ENCODE measurements around the gene HIP1R. TPM values are rescaled to one million over a fixed set of nuclear protein-coding genes. Genes with fewer than 3 reads are reported as not detected.

Gene HIP1R
- total and polyA plus RNA-seq, 2 experiments from 2014 or later = 7.6 to 16.3 TPM

DNA sequence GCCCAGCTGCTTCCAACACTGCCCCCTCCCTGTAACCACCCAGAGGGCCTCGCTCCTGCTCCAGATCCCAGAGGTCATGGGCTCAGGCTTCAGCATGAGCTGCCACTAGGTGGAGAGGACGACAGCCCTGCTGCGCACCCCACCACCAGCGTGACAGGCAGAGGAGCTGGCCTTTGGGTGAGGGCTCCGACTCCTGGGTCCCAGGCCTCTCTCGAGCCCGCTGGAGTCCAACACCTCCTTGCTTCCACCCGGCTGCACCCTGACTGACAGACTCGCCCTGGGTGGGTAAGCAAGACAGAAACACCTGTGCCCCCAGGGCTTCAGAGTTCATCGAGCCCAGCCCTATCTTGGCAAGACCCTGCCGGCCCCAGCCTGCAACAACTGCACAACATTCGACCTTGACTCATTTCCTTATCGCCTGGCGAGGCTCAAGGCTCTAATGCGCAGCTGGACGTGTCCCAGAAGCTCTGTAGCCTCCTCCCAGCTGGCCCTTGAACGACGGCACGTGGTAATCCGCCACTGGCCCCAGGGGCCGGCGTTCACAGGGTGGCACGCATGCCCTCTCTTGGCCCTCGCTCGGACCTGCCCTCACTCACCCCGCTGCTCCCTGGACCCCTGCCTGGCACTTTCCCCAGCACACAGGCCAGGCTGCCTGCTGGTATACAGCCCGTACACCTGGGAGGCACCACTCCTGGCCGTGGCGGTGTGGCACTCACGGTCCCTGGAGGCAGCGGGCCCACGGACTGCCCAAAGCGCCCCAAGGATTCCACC, 32.6 kb downstream of the HIP1R start:
- H3K27ac ChIP-seq = no peak overlapping the region
- H3K4me2 ChIP-seq (ENCODE audit: unreplicated experiment) = no peak overlapping the region
- no peaks in the 10 kb centered on the region for H3K9me3 ChIP-seq (ENCODE audit: low read depth)
- no peak for DNase-seq
- H3K36me3 ChIP-seq (ENCODE audit: low read depth) = peaks cover 25% of the 10 kb centered on the region; the same call in 1 of the 2 replicates
- no peak overlapping the region for H3K9ac ChIP-seq
- H3K79me2 ChIP-seq (ENCODE audit: insufficient read depth) = peaks cover 40% of the 10 kb centered on the region
- TF ChIP-seq EZH2phosphoT487 (IDR thresholded peaks at IDR 0.05; ENCODE audit: insufficient read depth, low read depth) = no peak
- H3K4me1 ChIP-seq (ENCODE audit: insufficient read depth) = peaks cover 20% of the 10 kb centered on the region
- 88 to 89% methylated on average over 33 of the region's 33 CpGs for WGBS, 2 experiments (ENCODE audit: low coverage in 1 of 2, low lambda C conversion rate in 2 of 2, missing lambda C conversion rate in 2 of 2)
- H3K27me3 ChIP-seq (replicated peaks; ENCODE audit: insufficient read depth) = no peaks in the 10 kb centered on the region
- H3K9me2 ChIP-seq (ENCODE audit: insufficient read depth) = no peaks in the 10 kb centered on the region
- no peaks in the 10 kb centered on the region for H4K20me1 ChIP-seq (ENCODE audit: insufficient read depth)
- in situ Hi-C loops (cut with MboI) = loop anchor here (25.0 kb wide), 1 partner anchor 369 kb away; the partner anchor contains the start of genes MPHOSPH9 and MTRFR
- H3F3A ChIP-seq (ENCODE audit: insufficient read depth) = peaks cover 27% of the 10 kb centered on the region
- no peak overlapping the region for H3K4me3 ChIP-seq
- H2AFZ ChIP-seq = no peak overlapping the region

DNA sequence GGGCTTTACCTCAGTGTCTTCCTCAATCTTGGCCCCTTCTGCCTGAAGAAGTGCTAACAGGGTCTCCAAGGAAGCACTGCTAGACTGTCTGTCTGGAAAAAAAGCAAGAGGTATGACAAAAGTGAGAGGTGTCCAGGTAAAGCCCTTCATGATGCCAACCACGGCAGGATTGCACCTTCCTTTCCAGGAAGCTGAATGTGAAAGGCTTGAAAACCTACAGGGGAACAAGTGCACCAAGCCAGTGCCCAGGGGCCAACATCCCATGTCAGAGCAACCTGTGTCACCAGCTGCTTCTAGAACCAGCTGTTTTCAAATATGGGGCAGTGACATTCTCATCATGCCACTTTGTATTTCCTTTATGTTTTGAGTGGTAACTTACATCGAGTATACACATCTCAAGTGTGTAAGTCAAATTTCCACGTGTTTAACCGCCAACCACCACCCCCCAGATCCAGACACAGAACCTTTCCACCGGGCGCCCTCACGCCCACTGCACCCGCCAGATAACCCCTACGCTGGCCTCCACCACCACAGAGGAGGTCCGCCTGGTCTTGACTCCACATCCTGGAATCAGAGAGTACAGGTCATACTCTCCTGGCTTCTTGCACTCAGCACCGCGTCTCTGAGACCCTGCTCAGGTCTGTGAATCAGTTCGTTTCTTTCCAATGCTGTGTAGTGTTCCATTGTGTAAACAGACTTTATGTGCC, 33.4 kb downstream of the HIP1R start:
- H3K9ac ChIP-seq = no peak overlapping the region
- H3K79me2 ChIP-seq (ENCODE audit: insufficient read depth) = peaks cover 47% of the 10 kb centered on the region
- H3K36me3 ChIP-seq (ENCODE audit: low read depth) = peaks cover 25% of the 10 kb centered on the region; the same call in 1 of the 2 replicates
- in situ Hi-C loops (cut with MboI) = loop anchor here (25.0 kb wide), 1 partner anchor 369 kb away; the partner anchor contains the start of genes MPHOSPH9 and MTRFR
- no peaks in the 10 kb centered on the region for H3K9me2 ChIP-seq (ENCODE audit: insufficient read depth)
- no peak overlapping the region for H3K4me3 ChIP-seq
- WGBS, 2 experiments (ENCODE audit: low coverage in 1 of 2, low lambda C conversion rate in 2 of 2, missing lambda C conversion rate in 2 of 2) = 96 to 97% methylated on average over 13 of the region's 13 CpGs
- H3K4me1 ChIP-seq (ENCODE audit: insufficient read depth) = peaks cover 21% of the 10 kb centered on the region
- H3F3A ChIP-seq (ENCODE audit: insufficient read depth) = peaks cover 35% of the 10 kb centered on the region
- TF ChIP-seq EZH2phosphoT487 (IDR thresholded peaks at IDR 0.05; ENCODE audit: insufficient read depth, low read depth) = no peak
- TF ChIP-seq EZH2 (IDR thresholded peaks at IDR 0.05; ENCODE audit: insufficient read depth, poor library complexity, severe bottlenecking) = no peak
- H3K4me2 ChIP-seq (ENCODE audit: unreplicated experiment) = no peak overlapping the region
- H2AFZ ChIP-seq = no peak overlapping the region
- no peaks in the 10 kb centered on the region for H3K27me3 ChIP-seq (replicated peaks; ENCODE audit: insufficient read depth)
- H3K27ac ChIP-seq = no peak overlapping the region
- H3K9me3 ChIP-seq (ENCODE audit: low read depth) = no peaks in the 10 kb centered on the region
- no peaks in the 10 kb centered on the region for H4K20me1 ChIP-seq (ENCODE audit: insufficient read depth)
- no peak for DNase-seq

DNA sequence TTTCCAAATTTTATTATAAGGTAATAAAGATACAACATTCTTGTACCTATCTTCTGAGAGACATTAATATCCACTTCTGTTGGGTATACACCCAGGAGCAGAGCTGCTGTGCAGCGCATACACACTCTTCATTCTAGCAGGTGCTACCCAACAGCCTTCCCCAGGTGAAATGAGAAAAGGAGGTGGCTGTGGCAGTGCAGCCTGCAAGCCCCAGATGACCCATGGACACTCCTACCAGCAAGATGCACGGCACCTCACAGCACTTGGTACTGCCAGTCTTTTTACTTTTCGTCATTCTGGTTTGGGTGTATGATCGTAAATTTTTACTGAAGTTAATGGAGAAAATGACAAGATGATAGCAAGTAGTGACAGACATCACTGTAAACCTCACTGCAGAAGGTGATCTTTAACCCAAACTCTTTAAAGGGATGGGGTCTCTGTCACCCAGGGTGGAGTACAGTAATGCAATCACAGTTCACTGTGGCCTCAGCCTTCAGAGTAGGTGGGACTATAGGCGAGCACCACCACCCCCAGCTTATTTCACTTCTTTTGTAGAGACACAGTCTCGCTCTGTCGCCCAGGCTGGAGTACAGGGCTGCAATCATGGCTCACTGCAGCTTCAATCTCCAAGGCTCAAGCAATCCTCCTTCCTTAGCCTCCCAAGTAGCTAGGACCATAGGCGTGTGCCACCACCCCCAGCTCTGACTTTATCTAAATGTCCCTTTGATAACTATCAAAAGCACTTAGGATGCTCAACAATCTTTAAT, 34.1 kb downstream of the HIP1R start:
- Histone ChIP-seq H3K9ac (no peak overlapping the region), H3K27me3 (replicated peaks; ENCODE audit: insufficient read depth) (no peaks in the 10 kb centered on the region), H3K4me2 (ENCODE audit: unreplicated experiment) (no peak overlapping the region), H3K79me2 (ENCODE audit: insufficient read depth) (peaks cover 55% of the 10 kb centered on the region), H3K36me3 (ENCODE audit: low read depth) (peaks cover 25% of the 10 kb centered on the region; the same call in 1 of the 2 replicates), H4K20me1 (ENCODE audit: insufficient read depth) (no peaks in the 10 kb centered on the region), H3K4me3 (no peak overlapping the region), H3K9me2 (ENCODE audit: insufficient read depth) (no peaks in the 10 kb centered on the region), H2AFZ (no peak overlapping the region), H3F3A (ENCODE audit: insufficient read depth) (peaks cover 32% of the 10 kb centered on the region), H3K9me3 (ENCODE audit: low read depth) (no peaks in the 10 kb centered on the region), H3K4me1 (ENCODE audit: insufficient read depth) (peaks cover 21% of the 10 kb centered on the region), H3K27ac (no peak overlapping the region)
- in situ Hi-C loops (cut with MboI) = loop anchor here (25.0 kb wide), 1 partner anchor 368 kb away; the partner anchor contains the start of genes MPHOSPH9 and MTRFR
- 97 to 99% methylated on average over 8 of the region's 8 CpGs for WGBS, 2 experiments (ENCODE audit: low coverage in 1 of 2, low lambda C conversion rate in 2 of 2, missing lambda C conversion rate in 2 of 2)
- DNase-seq = no peak
- TF ChIP-seq EZH2phosphoT487 (IDR thresholded peaks at IDR 0.05; ENCODE audit: insufficient read depth, low read depth) = no peak

Data from GM23248 (cell line).